ENCODE data around the gene MTR. TPM values are rescaled to one million over a fixed set of nuclear protein-coding genes. Genes with fewer than 3 reads are reported as not detected.

Gene MTR
- total RNA-seq, 1 experiment from 2014 or later: 20.3 TPM

DNA sequence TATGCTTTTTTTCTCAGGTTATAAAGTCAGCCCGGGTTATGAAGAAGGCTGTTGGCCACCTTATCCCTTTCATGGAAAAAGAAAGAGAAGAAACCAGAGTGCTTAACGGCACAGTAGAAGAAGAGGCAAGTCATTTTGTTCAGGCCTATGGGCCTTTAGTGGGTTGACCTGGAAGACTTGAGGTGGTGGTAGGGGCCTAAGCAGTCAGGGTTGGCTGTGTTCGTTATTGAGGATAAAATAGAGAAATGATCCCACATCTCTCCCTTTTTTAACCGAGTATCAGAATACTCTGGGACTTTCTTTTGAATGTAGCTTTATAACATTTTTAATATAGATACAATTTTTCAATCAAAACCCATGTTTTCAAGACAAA is 67.1 kb downstream of the MTR start:
- DNase-seq (ENCODE audit: low read depth): no peak

- DNase-seq (ENCODE audit: low read depth): no peak
Observed at GRCh38 chr1:236862615-236863211, 67.6 kb downstream of the MTR start.

- no peak for DNase-seq (ENCODE audit: low read depth)
Observed at GRCh38 chr1:236864211-236864610, 69.1 kb downstream of the MTR start.

DNA sequence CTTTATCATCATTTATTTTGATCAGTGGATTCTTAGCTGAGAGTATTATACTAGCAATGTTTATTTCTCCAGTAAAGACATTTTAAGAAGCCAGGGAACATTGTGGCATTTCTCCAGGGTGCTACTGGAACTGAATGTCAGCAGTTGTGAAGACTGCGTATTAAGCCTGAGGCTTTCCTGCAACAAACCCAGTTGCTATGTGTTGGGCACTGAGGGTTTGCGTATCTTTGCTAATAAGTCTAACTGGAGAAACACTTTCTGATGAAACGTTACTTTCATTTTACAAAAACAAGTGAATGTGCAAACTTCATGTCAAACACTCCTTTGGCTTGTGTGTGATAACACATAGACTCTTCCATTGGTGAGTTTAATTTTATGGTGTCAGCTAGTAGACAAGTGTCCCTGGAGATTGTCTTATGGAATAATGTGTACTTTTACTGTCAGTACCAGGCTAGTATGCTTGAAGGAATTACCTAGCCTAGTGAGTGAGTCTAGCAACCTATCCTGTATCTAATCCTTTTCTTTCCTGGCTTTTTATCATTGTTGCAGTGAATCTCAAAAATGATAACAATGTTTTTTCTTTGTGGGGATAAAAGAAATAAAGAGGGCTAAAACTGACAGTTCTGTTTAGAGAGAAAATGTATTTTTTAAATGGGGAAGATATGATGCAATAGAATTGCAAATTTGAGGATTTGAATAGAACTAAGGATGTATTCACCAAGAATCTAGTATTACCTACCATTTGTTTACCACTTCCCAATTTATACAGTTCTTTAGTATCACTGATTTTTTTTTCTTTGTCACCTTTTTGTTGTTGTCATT is 70.1 kb downstream of the MTR start:
- no peak for DNase-seq (ENCODE audit: low read depth)

GRCh38 chr1:236865818-236866155 is 70.7 kb downstream of the MTR start:
- DNase-seq (ENCODE audit: low read depth): no peak

DNA sequence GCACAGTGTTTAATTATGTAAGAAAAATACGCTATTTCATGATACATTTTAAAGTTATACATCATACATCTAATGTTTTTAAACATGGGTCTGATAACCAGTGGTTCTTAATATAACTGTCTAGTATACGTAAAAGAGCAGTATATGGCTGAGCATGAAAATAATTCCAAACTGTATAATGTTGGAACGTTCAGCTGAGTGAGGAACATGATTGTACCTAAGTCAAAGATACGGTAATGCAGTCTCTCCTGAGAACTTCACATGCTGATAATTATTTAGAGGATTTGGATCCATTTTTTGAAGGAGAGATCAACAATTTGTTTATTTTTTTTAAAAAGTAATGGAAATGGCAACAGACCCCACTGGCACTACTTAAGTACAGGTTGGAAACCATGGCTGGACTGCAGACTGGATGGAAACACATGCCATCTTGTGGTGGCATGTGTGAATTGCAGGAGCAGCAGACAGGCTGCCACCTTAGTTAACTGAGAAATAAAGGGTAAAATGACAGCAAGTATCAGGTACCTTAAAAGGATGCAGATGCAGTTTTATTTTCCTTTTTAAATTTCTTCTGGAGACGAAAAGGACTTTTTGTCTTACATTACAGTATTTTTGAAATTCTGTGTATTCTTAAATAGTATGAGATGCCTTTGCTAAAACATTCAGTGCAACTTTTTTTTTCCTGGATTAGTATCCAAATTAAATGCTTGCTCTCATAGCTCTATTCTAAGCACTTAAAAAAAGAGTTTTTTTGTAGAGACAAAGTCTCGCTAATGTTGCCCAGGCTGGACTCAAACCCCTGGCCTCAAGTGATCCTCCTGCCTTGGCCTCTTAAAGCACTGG is 73.8 kb downstream of the MTR start:
- peak; percentile 52 for DNase-seq (ENCODE audit: low read depth)

DNA sequence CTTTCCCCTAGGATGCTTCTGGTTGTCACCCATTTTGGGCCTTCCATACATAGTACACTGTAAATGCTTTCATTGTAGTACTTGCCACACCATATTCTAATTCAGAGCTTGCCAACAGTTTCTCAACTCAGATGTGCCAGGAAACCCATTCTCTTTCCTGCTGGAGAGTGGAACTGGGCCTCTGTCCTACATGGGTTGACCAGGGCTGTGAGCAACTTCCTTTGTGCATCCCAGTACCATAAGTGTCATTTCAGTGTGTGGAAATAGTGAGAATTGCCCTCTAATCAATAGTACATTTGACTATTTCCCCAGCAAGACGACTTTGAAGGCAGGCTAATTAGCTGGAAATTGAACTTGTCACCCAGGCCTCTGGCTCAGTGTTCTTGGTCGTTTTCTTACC is 74.8 kb downstream of the MTR start:
- DNase-seq (ENCODE audit: low read depth): no peak

- no peak for DNase-seq (ENCODE audit: low read depth)
Observed at GRCh38 chr1:236870721-236871120, 75.6 kb downstream of the MTR start.

- no peak for DNase-seq (ENCODE audit: low read depth)
Observed at GRCh38 chr1:236872075-236872666, 77.1 kb downstream of the MTR start.

DNA sequence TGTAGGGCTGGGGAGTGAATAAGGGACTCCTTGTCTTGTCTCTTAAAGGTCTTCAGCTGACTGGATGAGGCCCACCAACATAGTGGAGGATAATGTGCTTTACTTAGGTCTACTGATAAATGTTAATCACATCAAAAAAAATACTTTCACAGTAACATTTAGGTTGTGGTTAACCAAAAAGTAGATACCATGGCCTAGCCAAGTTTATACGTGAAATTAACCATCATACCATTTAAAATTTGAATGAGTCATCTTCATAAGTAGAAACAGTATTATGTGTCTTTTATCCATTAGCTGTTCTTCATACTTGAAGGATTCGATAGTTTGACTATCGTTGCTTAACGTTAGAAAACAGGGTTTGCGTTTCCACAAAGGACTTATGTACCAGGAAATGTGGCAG is 80.9 kb downstream of the MTR start:
- no peak for DNase-seq (ENCODE audit: low read depth)

DNA sequence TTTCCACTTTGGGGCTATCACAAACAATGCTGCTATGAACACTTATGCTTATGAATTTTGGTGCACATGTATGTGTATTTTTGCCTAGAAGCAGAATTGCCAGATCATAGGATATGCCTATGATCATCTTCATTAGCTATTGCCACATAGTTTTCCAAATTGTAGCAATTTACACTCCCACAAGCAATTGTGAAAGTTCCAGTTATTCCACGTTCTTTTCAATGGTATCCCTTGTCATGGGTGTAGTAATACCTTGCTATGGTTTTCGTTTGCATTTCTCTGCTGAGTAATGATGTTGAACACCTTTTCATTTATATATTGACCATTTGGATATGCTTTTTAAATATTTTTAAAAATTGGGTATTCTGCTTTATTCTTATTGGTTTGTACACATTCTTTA is 82.6 kb downstream of the MTR start:
- no peak for DNase-seq (ENCODE audit: low read depth)

- DNase-seq (ENCODE audit: low read depth): no peak
Observed at GRCh38 chr1:236880209-236880608, 85.1 kb downstream of the MTR start.

DNA sequence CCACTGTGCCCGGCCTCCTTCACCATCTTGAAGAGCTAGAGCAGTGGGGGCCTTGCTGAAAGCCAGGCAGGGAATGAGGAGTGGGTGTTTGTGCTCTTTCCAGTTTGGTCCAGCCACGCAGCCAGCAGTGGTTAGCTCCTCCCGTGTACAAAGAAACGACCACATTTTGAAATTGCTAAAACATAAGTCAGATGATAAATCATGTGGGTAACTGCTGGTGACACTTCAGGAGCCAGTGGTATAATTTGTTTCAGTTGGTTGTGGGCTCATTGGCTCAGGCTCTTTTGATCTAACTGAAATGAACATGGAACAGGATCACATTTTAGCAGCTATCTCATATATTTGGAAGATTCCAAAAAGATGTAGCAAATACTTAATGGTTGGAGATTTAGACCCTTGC is 87.6 kb downstream of the MTR start:
- DNase-seq (ENCODE audit: low read depth): no peak

DNA sequence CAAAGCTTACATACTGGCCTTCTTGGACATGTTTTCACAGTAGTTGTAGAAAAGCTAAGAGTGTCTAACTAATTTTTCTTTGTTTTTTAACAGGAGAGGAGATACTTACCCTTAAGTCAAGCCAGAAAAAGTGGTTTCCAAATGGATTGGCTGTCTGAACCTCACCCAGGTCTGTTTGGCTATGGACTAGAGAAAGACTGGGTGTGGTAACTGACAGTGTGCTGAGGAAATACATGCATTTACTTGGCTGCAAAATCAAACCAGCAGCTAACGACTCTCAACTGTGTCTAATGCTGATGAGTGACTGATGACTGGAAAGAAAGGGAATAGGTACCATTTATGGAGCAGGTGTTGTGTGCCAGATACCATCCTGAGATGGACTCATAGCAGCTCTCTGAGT is 91.1 kb downstream of the MTR start:
- DNase-seq (ENCODE audit: low read depth): no peak

DNA sequence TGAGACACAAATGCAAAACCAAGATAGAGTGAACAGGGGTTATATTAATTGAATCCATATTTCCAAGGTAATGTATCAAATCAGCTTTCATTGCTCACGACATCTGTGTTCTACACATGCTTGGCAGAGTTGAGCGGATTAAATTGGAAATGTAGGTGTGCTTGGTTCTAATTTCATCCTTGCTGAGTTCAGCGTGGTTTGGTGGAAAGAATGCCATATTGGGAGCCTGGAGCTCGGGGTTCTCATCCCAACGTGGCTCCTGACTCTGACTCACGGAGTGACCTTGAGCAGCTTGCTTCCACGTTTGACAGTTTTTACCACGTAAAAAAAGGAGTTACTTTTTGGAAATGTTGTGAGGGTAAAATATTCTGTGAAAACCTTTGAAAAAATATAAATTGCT is 92.0 kb downstream of the MTR start:
- DNase-seq (ENCODE audit: low read depth): no peak

DNA sequence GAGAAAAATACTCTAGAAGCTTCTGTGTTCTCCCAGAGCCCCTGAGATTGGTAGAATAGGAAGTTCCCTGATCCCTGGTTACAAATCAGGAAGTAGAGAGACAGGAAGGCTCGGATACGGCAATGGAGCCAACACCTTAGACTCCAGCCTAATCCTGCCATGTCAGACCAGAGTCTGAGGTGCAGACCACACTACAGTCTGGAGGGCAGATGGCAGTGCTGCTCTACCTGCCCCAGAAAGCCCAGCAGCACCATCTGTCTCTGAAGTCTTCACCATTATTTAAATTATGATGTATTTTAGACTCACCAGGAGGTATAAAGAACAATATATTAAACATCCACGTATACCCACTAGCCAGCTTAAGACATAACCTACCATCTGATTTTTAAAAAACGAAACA is 93.0 kb downstream of the MTR start:
- DNase-seq (ENCODE audit: low read depth): no peak

GRCh38 chr1:236888903-236889302 is 93.8 kb downstream of the MTR start:
- DNase-seq (ENCODE audit: low read depth): no peak

- DNase-seq (ENCODE audit: low read depth): no peak
Observed at GRCh38 chr1:236890152-236891056, 95.3 kb downstream of the MTR start.

- no peak for DNase-seq (ENCODE audit: low read depth)
Observed at GRCh38 chr1:236893626-236894545, 98.8 kb downstream of the MTR start.

Measured in HT1080 (cell line).